Activated naive CD4-positive, alpha-beta T cell treated with Interleukin-2 at 50 U/mL for 16 hours (primary cell): Measurements from ENCODE around the gene TMEM169.
A peak's percentile ranks its signal among the peaks of the same experiment; 100 is the strongest.

Experiments used
- DNase-seq: peaks from one replicate; pipeline ENCODE4 v3.0.0-alpha.2; 2020

Gene TMEM169, protein sequence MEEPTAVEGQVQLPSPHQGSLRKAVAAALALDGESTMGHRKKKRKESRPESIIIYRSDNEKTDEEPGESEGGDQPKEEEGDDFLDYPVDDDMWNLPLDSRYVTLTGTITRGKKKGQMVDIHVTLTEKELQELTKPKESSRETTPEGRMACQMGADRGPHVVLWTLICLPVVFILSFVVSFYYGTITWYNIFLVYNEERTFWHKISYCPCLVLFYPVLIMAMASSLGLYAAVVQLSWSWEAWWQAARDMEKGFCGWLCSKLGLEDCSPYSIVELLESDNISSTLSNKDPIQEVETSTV

DNA sequence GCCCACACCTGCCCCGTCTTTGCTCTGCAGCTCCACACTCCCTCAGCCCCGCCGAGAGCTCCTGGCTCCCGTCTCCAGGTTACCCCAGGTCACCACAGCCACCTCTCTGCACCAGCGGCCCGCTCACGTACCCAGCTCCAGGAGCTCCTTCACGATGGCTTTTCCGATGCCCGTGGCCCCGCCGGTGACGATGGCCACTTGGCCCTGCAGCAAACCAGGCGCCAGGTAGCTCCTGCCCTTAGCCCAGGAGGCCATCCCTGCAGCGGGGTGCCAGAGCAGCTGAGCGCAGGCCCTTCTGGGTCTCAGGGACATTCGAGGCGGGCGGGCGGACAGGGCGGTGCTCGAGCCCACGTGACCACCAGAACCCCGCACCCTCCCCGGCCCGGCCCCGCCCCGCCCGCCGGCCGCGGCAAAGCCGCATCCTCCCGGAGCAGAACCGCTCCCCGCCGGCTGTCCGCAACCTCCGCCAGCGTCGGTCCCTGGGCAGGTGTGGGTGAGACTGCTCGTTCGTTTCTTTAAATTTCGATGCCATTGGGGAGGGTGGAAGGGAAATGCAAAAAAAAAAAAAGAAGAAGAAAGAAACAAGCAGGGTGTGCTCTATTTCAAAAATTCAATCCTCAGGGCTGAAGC is at the start of gene TMEM169, which contains the start of gene PECR:
Gene TMEM169, plus strand, starts transcription at position 433 of the 630 bp plus-strand sequence. CDS start 14,045 bp downstream, outside the sequence.
Gene PECR, minus strand, starts transcription at position 323 of the 630 bp plus-strand sequence. Its CDS starts 68 bp downstream, at position 255.
- DNase-seq, result peak; percentile 80

DNA sequence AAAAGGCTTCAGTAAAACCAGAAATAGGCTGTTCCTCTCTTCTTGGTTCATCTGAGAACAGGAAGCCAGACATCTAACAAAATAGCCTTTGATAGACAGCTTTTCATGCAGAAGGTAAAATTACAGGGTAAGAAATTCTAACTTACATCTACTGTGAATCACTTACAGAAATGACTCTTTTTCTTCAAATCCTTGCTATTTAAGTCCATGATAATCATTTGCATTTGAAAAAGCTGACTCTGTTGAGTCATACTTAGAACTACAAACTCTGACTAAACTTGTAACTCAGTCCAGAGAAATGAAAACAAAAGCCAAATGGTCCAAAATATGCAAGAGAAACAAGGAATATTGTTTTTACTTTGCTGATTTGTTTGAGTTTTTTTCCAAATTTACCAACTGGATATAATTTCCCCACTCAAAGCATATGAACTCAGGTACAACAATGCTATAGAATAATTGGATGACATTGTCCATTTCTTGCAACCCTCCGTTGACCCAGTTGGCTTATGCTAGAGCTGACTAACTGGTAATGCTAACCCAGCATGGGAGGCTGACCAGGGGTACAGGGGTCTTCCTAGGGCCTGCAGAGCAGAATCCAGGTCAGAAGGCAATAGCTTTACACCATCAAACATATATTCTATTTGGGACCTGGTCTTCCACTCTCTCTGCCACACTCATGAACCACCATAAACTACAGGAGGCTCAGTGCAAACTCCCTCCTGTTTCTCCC is 49.6 kb upstream of the TMEM169 start:
- DNase-seq, result no peak

DNA sequence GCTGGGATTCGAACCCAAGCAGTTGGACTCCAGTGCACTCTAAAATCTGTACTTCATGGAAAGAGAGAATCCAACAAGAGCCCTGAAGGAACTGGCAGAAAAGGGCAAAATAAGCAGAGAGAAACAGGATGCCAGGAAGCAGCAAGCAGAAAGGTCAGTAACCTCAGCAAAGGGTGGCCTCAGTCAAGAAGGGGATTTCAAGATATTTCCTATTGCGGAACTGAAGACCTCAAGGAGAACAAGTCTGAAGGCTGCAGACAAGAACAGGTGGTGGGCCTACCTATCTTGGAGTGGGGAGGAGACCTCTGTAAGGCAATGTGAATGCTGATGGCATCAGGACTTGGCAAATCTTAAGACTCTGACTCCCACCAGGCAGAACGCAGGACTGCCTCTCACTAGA is 48.3 kb upstream of the TMEM169 start:
- DNase-seq, result no peak

DNA sequence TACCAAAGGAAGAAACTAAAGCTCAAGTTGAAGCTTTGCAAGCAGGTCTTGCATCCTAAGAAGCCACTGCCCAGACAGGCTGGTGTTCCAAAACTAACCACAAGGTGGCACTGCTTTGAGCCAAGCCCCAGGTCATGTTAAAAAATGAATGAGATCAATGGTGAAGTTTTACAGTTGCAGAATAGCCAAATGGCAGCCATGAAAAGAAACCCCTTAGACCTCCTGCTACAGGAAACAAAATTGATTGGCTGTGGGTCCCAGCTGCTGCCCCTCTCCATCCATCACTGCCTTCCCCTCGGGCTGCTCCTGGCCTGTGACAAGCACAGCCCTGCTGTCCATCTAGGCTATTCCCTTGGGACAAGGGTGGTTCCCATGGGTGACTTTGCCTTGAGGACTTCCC is 47.7 kb upstream of the TMEM169 start:
- DNase-seq, result peak; percentile 83

DNA sequence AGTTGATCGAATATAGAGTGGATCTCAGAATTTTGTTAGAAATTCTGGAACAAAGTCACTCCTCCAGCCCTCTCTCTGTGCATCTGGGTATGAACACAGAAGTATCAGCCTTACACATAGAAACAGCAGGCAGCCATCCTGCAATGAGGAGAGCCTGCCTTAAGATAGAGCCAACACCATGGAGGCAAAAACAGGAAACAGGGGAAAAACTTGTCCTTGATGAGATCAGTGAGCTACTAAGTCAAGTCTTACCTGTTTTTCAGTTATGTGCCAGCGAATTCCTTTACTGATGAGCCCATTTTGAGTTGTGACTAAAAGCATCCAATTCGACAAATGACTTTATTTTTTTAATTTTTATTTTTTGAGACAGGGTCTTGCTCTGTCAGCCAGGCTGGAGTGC is 41.8 kb upstream of the TMEM169 start:
- DNase-seq, result no peak

DNA sequence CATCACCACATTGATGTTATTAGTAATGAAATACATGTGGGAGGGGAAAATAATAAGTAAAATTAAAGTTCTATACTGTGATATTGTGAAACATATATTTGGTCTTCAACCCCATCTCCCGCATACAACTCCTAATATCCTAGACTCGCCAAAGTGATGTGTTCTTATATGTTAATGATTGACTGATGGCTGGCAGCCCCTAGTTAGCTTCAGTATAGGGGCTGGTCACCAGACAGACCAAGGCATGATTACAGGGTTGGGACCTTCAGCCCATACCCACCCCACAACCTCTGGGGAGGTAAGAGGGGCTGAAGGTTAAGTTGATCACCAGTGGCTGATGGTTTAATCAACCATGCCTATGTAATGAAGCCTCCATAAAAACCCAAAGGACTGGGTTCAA is 40.3 kb upstream of the TMEM169 start:
- DNase-seq, result no peak

DNA sequence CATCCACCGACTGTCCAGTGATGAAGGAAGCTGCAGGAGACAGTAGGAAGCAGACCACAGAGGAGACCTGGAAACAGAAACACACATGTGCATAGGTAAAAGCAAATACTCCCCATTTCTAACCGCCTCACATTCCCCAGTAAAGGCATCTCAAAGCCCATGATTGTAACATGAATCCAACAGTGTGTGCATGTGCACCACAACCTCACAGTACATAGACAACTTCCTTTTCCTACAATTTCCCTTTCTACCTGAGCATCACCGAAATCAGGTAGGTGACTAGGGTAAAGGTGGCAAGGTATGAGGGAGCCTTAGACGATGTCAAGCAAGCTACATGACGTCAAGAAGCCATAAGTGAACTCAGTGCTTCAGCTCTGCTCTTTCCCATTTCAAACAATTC is 37.8 kb upstream of the TMEM169 start:
- no peak for DNase-seq

DNA sequence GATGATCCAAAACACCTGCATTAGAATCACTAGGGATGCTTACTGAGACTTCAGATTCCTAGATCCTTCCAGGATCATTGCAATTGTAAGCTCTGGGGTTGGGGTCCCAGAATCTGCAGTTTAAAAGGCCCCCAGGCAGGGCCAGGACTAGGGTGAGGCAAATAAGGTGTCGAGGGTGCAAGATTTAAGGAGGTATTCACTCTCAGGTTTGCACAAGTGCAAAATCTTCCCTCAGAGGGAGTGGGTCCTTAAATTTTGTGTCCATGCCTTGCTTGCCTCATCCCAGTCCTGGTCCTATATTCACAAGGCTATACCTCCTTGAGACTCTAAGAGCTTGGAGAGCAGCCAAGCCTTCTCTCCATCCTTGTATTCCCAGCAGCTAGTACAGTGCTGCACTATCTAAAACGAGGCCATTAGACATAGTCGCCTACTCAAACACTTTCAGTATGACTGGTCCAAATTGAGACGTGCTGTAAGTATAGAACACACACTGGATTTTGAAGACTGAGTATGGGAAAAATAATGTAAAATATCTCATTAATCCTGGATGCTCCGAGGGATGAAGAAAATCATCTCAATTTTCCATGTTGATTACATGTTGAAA is 36.7 kb upstream of the TMEM169 start:
- DNase-seq, result no peak

DNA sequence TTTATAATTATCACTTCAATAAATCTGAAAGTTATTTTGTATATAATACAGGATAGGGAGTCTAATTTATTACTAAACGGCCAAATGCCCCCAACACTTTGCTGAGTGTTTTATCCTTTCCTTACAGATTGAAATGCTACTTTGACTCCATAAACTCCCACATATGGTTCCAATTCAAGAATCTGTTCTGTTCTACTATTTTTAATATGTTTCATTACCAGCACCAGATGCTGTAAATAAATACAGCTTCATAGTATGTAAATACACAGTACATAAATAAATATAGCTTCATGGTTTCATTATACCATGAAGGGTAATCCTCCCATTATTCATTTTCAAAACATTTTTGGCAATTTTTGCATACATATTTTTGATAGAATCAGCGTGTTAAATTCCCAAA is 34.3 kb upstream of the TMEM169 start:
- DNase-seq, result no peak

DNA sequence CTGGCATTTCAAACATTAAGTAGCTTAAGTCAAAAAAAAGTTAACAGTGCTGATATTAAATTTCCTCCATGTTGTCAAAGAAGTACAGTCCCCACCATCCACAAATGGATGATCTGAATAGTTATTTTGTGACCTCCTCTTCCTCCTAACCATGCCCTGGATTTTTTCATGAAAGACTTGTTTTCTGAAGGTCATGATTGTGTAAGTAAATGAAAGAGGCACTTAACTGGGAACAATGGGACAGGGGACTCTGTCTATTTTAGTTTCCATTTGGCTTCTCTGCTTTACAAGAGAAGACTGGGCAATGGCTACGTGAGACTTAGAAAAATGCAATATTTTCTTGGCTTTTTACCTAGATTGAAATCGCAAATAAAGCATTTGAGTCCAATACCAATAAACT is 32.3 kb upstream of the TMEM169 start:
- DNase-seq, result no peak

DNA sequence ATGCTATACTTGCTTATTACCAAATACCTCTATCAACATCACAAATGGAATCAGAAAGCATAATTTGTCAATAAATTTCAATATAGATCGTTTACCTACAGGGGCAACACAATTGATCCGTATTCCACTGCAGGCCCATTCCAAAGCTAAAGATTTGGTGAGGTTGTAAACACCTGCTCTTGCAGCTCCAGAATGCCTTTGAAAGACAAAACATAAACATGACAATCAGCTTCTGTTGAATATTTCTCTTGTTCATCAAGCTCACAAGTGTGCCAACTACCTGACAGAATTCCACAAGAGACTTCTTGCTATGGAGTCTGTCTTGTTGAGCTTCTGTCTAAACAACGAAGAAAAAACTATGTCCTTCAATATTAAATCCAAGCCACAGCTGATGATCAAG is 30.4 kb upstream of the TMEM169 start:
- no peak for DNase-seq

DNA sequence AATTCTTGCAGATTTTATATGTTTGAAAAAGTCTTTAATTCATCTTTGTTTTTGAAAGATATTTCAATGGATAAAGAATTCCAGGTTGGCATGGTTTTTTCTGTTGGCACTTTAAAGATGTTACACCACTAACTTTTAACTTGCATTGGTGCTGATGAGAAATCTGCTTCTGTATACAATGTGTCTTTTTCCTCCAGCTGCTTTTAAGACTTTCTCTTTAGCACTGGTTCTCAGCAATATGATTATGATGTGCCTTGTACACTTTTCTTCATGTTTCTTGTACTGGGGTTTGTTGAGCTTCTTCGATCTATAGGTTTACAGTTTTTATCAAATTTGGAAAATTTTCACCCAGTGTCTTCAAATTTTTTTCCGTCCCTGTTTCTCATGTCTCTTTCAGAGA is 29.3 kb upstream of the TMEM169 start:
- DNase-seq, result no peak

DNA sequence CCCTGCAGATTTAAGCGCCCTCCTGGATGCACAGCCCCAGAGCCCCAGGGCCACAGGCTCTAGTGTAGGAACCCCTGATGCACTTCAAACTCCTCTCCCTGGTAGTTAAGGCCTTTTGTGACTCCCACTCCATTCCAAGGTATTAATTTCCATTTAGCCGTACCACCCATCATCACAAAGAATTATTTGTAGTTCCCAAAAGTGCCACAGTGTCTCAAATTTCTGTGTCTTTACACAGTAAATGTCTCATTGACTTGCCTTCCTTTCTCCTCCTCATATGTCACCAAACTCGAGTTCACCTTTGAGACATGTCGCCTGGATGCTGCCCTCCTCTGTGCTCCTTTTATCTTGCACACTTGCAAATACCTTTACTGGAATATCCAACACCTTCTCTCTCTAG is 26.0 kb upstream of the TMEM169 start:
- DNase-seq, result no peak

DNA sequence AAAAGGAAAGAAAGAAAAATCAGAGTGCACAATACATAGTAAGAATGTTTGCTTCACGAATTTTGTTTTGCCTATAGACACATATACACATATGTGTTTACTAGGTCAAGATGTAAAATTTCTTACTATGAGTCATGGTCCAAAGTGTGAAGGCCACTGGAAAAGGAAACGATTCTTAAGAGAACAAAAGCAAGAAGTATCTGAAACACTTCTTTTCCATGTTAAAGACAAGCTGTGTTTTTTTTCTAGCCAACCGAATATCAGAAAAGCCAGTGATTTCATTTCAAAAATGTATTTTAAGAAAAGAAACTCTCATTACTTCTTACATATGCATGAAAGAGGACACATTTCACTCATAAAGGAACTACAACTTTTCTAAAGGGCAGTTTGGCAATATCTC is 25.0 kb upstream of the TMEM169 start:
- DNase-seq, result no peak

DNA sequence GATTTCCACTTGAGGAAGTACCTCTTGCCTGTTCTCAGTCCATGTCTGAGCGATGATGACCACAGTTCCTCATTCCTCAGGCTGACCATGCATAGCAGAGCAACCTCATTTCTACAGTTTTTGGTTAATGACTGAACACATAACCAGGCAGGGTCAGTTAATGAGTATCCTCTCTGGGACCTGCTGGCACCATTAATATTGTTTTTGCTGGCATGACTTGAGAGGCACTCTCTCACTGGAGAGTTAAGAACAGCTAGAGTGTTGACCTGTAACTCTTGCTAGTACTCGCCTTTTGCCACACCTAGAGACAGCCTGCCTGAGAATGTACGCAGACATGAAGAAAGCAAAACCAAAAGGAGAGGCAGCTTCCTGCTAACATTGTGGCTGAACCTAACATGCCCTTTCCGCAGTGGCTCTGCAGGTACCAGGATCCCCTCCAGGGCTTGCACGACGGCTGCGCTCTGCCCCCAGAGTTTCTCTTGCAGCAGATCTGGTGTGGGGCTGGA is 24.0 kb upstream of the TMEM169 start:
- DNase-seq, result peak; percentile 56

DNA sequence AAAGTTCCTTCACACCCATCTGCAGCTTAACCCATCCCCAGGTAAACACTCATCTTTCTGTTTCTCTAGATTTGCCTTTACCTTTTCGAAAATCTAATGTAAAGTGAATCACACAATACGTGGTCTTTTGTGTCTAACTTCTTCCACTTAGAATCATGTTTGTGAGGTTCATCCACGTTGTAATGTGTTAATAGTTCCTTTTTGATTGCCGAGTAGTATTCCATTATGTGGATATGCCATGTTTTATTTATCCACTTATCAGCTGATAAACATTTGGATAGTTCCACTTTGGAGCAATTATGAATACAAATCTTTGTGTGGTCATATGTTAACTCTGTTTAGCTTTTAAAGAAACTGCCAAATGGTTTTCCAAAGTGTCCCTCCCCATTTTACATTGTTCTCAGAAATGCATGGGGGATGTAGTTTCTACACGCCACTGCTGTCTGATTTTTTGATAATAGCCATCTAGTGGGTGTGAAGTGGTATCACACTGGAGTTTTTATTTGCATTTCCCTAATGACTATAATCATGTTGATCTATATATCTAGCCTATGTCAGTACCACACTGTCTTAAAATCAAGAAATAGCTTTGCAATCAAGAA is 22.4 kb upstream of the TMEM169 start:
- no peak for DNase-seq

DNA sequence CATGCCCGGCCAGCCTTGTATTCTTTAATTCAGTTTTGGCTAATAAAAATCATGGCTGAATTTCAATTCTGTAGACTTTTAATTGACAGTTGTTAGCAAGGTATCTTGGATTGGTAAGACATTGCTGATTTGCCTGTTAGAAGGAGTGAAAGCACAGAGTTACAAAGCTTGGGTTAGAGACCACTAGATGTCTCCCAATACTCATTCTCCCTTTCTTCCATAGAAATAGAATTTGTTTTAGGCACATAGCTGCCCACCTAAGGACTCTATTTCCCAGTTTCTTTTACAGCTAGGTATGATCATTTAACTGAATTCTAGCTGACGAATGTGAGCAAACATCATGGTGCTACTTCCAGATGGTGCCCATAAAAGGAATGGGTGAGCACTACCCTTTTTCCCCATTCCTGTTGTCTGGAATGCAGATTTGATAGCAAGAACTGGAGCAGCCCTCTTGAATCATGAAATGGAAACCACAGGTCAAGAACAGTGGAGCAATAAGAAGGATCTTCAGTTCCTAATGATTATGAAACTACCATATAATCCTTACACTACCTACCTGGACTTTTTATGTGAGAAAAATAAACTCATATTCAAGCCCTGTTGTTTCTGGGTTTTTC is 17.6 kb upstream of the TMEM169 start:
- no peak for DNase-seq

DNA sequence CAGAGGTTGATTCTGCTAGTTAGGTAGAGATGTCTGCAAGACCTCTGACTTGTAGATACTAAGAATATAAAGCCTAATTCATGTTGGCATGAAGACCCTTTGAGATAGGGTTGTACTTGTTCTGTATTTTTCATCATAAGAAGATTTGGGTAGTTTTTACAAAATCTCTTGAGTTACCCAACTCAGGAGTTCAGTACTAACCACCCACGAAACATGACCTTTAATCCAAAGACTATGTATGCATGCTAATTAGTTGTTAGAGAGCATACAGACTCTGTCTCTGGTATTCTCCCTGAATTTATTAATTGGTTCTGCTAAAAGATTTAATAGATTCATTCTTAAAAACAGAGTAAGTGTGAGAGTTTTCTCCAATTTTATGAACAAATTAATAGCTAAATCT is 17.1 kb upstream of the TMEM169 start:
- DNase-seq, result no peak

DNA sequence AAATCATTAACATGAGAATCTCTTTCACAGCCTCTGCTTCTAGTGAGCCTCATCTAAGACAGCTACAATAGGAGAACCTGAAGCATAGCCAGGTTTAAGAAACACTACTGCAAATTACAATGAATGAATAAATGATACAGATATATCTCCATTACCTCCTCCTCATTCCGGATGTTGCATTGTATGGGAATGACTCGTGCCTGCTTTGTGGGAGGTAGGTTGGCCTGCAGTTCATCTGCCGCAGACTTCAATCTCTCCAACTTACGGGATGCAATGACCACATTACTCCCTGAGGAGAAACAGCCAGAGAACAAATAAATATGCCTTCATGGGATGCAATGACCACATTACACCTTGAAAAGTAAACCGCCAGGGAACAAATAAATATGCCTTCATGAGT is 15.5 kb upstream of the TMEM169 start:
- DNase-seq, result no peak

DNA sequence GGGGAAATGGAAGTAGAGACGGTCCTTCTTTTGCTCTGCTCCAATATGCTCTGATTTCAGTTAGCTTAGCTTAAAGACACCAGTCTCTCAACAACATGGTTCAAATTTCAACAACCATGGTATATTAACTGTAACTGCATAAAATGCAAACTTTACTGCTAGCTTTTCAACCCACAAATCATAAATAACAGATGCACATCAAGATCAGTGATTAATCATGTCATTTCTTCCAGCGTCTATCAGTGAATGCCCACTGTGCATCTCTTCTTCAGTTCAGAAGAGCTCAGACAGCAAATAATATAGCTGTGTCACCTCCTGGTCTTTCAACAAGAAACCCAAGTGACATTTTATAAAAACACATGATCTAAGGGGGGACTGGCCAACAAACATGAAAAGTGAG is 12.7 kb upstream of the TMEM169 start:
- no peak for DNase-seq

DNA sequence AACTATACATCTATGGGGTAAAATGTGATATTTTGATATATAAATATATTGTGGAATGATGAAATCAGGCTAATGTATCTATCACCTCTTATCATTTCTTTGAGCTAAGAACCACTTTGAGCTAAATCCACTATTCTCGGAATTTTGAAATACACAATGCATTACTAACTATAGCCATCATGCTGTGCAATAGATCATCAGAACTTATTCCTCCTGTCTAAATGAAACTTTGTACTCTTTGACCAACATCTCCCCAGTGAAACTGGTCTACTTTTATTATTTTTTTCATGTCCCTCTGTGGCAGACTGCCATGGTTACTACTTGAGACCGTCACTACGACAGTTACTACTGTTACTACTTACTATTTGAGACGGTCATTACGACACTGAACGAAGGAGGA is 11.5 kb upstream of the TMEM169 start:
- DNase-seq, result no peak

DNA sequence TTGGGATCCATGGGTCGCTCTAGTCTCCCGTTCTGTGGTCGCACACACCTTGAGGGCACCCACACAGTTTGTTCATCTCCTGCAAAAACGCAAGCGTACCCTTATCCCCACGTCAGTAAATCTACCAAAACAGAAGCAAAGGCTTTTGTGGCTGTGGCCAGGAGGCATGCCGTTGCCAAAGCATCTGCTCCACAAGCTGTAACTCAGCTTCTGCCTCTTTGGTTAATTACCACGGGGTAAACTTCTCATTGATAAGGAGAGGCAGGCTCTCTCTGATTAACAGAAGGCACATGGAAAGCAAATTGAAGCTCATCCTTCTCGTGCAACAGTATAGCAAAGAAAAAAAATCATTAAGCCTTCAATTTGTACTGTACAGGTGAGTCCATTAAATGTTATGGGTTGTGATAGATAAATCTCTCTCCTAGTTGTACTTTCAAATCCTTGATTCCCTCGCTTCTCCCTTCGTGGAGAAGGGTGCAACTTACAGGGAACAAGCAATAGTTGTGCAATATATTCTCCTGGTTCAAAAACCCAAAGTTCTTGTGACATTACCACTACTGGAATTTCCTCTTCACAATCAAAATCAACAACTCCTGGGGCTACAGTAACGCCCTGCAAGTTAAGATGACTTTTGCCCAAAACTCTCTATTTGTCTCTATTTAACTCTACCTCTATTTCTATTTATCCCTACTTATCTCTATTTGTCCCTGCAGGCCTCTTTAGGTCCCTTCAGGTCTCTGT is 10.4 kb upstream of the TMEM169 start:
- no peak for DNase-seq
